Measurements from ENCODE around the gene ILDR2. TPM values are rescaled to one million over a fixed set of nuclear protein-coding genes. Genes with fewer than 3 reads are reported as not detected.

Gene ILDR2
- polyA plus RNA-seq, 1 of the 3 experiments (the other 2 are of a cell fraction) = 0.05 TPM

DNA sequence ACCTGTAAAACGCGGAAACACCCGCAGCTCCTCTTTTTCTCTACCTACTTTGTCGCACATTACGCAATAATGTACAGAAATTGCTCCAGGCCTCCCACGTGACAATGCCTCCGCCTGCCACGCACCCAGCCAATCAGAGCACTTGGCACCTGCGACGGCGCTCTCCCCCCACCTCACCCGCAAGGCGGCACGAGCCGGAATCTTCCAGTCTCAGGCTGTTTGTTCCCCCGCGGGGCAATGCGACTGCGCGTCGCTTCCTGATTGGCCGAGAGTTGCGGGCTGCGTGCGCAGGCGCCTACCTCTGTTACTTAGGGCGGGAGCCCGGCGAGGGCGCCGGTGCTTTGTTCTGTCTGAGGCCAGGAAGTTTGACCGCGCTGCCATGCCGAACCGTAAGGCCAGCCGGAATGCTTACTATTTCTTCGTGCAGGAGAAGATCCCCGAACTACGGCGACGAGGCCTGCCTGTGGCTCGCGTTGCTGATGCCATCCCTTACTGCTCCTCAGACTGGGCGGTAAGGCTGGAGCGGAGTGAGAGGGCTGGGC, 13.7 kb upstream of the ILDR2 start, which contains the start of gene MAEL:
Gene MAEL, plus strand, starts transcription at position 307 of the 542 bp plus-strand sequence. Its CDS starts 73 bp downstream, at position 380.
- H3K79me2 ChIP-seq (ENCODE audit: insufficient read depth) = no peaks in the 10 kb centered on the region
- H3K4me1 ChIP-seq (ENCODE audit: control insufficient read depth in 1 of 2, insufficient read depth in 2 of 2, low read depth in 1 of 2, low read length in 1 of 2) = no peaks in the 10 kb centered on the region
- DNase-seq = no peak
- 64% methylated on average over 30 of the region's 45 CpGs for WGBS (ENCODE audit: low lambda C conversion rate)
- no peaks in the 10 kb centered on the region for H3F3A ChIP-seq (replicated peaks; ENCODE audit: insufficient read depth)
- H3K27ac ChIP-seq (ENCODE audit: low read depth in 2 of 2, low read length in 1 of 2) = no peak within 1 kb of the TSS
- no peak within 1 kb of the TSS for H3K4me2 ChIP-seq
- TF ChIP-seq IRF3 (IDR thresholded peaks at IDR 0.05; ENCODE audit: low read depth, low read length) (no peak), RXRA (IDR thresholded peaks at IDR 0.05; ENCODE audit: borderline replicate concordance, low read depth) (no peak), USF1 (IDR thresholded peaks at IDR 0.05; ENCODE audit: borderline replicate concordance, low read depth) (no peak), JUND (IDR thresholded peaks at IDR 0.05) (no peak), RCOR1 (IDR thresholded peaks at IDR 0.05; ENCODE audit: low read length) (no peak), GABPA (IDR thresholded peaks at IDR 0.05; ENCODE audit: low read depth) (no peak), RFX5 (IDR thresholded peaks at IDR 0.05; ENCODE audit: low read length) (no peak), EP300 (IDR thresholded peaks at IDR 0.05; ENCODE audit: borderline replicate concordance in 1 of 2, low read depth in 1 of 2, low read length in 1 of 2) (no peak), FOXM1 (IDR thresholded peaks at IDR 0.05; ENCODE audit: low read depth) (no peak), TAF1 (IDR thresholded peaks at IDR 0.05; ENCODE audit: borderline replicate concordance, low read depth, low read length) (no peak), FOSL2 (IDR thresholded peaks at IDR 0.05; ENCODE audit: borderline replicate concordance, low read depth) (no peak), GATA2 (CRISPR knock-in tag; IDR thresholded peaks at IDR 0.05) (no peak), POLR2AphosphoS5 (IDR thresholded peaks at IDR 0.05; ENCODE audit: low read depth, low read length) (no peak), TEAD4 (IDR thresholded peaks at IDR 0.05; ENCODE audit: borderline replicate concordance, insufficient read depth) (no peak), YY1 (IDR thresholded peaks at IDR 0.05; ENCODE audit: low read depth) (no peak), SIN3A (IDR thresholded peaks at IDR 0.05; ENCODE audit: borderline replicate concordance, low read depth, low read length) (no peak)
- TF ChIP-seq, protein P1, sequence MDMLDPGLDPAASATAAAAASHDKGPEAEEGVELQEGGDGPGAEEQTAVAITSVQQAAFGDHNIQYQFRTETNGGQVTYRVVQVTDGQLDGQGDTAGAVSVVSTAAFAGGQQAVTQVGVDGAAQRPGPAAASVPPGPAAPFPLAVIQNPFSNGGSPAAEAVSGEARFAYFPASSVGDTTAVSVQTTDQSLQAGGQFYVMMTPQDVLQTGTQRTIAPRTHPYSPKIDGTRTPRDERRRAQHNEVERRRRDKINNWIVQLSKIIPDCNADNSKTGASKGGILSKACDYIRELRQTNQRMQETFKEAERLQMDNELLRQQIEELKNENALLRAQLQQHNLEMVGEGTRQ (IDR thresholded peaks at IDR 0.05; ENCODE audit: borderline replicate concordance, low read depth, low read length) = no peak
- TF ChIP-seq, protein P2, sequence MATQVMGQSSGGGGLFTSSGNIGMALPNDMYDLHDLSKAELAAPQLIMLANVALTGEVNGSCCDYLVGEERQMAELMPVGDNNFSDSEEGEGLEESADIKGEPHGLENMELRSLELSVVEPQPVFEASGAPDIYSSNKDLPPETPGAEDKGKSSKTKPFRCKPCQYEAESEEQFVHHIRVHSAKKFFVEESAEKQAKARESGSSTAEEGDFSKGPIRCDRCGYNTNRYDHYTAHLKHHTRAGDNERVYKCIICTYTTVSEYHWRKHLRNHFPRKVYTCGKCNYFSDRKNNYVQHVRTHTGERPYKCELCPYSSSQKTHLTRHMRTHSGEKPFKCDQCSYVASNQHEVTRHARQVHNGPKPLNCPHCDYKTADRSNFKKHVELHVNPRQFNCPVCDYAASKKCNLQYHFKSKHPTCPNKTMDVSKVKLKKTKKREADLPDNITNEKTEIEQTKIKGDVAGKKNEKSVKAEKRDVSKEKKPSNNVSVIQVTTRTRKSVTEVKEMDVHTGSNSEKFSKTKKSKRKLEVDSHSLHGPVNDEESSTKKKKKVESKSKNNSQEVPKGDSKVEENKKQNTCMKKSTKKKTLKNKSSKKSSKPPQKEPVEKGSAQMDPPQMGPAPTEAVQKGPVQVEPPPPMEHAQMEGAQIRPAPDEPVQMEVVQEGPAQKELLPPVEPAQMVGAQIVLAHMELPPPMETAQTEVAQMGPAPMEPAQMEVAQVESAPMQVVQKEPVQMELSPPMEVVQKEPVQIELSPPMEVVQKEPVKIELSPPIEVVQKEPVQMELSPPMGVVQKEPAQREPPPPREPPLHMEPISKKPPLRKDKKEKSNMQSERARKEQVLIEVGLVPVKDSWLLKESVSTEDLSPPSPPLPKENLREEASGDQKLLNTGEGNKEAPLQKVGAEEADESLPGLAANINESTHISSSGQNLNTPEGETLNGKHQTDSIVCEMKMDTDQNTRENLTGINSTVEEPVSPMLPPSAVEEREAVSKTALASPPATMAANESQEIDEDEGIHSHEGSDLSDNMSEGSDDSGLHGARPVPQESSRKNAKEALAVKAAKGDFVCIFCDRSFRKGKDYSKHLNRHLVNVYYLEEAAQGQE (IDR thresholded peaks at IDR 0.05; ENCODE audit: low read depth, low read length) = no peak
- TF ChIP-seq, protein P3, sequence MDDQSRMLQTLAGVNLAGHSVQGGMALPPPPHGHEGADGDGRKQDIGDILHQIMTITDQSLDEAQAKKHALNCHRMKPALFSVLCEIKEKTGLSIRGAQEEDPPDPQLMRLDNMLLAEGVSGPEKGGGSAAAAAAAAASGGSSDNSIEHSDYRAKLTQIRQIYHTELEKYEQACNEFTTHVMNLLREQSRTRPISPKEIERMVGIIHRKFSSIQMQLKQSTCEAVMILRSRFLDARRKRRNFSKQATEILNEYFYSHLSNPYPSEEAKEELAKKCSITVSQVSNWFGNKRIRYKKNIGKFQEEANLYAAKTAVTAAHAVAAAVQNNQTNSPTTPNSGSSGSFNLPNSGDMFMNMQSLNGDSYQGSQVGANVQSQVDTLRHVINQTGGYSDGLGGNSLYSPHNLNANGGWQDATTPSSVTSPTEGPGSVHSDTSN (IDR thresholded peaks at IDR 0.05) = no peak
- no peaks in the 10 kb centered on the region for H3K36me3 ChIP-seq (replicated peaks in 1 of 2; ENCODE audit: control insufficient read depth in 1 of 2, insufficient read depth in 2 of 2, low read length in 1 of 2)
- H3K4me3 ChIP-seq (ENCODE audit: low read depth in 2 of 2, low read length in 1 of 2) = no peak within 1 kb of the TSS
- H2AFZ ChIP-seq (ENCODE audit: low read depth) = no peak within 1 kb of the TSS
- ChIA-PET POLR2A (no interaction called here), CTCF (no interaction called here)
- H3K9me2 ChIP-seq = no peaks in the 10 kb centered on the region
- no peak within 1 kb of the TSS for H3K9ac ChIP-seq
- no peaks in the 10 kb centered on the region for H3K9me3 ChIP-seq
- no peaks in the 10 kb centered on the region; the same call in 1 of the 2 replicates for H3K27me3 ChIP-seq (ENCODE audit: insufficient read depth)
- H4K20me1 ChIP-seq (ENCODE audit: insufficient read depth) = no peaks in the 10 kb centered on the region
